Left renal cortex interstitium (tissue), 4 donors: Measurements from ENCODE around the gene HOOK1. TPM values are rescaled to one million over a fixed set of nuclear protein-coding genes. Genes with fewer than 3 reads are reported as not detected.
"Not testable (repeated sequence)": the region's sequence is repeated elsewhere in the genome, so short reads cannot be mapped to it uniquely, and the experiment has no call there.

ENCODE experiments used
- DNase-seq, 4 donors: peaks; one replicate each; pipeline ENCODE4 v3.0.0-alpha.2; 2013; ENCODE audit warnings: low read depth in 4 of 4, low spot score in 2 of 4, missing footprints in 1 of 4
- polyA plus RNA-seq, 4 donors: library from polyadenylated mRNA; unstranded; fragments of 120-200 nt; gene quantifications; one replicate each; pipeline ENCODE4 v1.2.1, GENCODE V29; 2013; ENCODE audit not compliant: insufficient read length in 4 of 4

HOOK1 gene
- polyA plus RNA-seq, 4 donors = 57.9 to 82.2 (median 71.4) TPM

GRCh38 chr1:59880735-59881134, 66.0 kb downstream of the HOOK1 start:
- DNase-seq = no peak

GRCh38 chr1:59885160-59885832, 70.5 kb downstream of the HOOK1 start:
- DNase-seq = no peak

GRCh38 chr1:59892841-59893811, 78.4 kb downstream of the HOOK1 start:
- DNase-seq = peak in 1 of 4 donors; percentile 6

- DNase-seq = no peak
Measured at GRCh38 chr1:59897165-59897564, 82.4 kb downstream of the HOOK1 start.

GRCh38 chr1:59898927-59899326, 84.2 kb downstream of the HOOK1 start:
- DNase-seq = no peak

GRCh38 chr1:59900640-59901039, 85.9 kb downstream of the HOOK1 start:
- DNase-seq = no peak

GRCh38 chr1:59901770-59902388, 87.1 kb downstream of the HOOK1 start:
- DNase-seq = no peak

- DNase-seq = no peak
Measured at GRCh38 chr1:59903141-59903754, 88.5 kb downstream of the HOOK1 start.

GRCh38 chr1:59906931-59907330, 92.2 kb downstream of the HOOK1 start:
- no peak for DNase-seq

- no peak for DNase-seq
Measured at GRCh38 chr1:59908084-59908483, 93.3 kb downstream of the HOOK1 start.

- DNase-seq = no peak
Measured at GRCh38 chr1:59908682-59909081, 93.9 kb downstream of the HOOK1 start.

GRCh38 chr1:59914791-59915286, 100.1 kb downstream of the HOOK1 start:
- not testable (repeated sequence) for DNase-seq

- DNase-seq = no peak
Measured at GRCh38 chr1:59915516-59915915, 100.8 kb downstream of the HOOK1 start.

- DNase-seq = no peak
Measured at GRCh38 chr1:59917026-59917784, 102.5 kb downstream of the HOOK1 start.

- DNase-seq = no peak
Measured at GRCh38 chr1:59917785-59918180, 103.0 kb downstream of the HOOK1 start.

GRCh38 chr1:59919746-59920145, 105.0 kb downstream of the HOOK1 start:
- no peak for DNase-seq

GRCh38 chr1:59921258-59921899, 106.6 kb downstream of the HOOK1 start:
- not testable (repeated sequence) for DNase-seq

GRCh38 chr1:59924653-59925052, 109.9 kb downstream of the HOOK1 start:
- DNase-seq = no peak
